Thyroid gland (tissue), 4 donors: Measurements from ENCODE around the gene CDK5RAP2. TPM values are rescaled to one million over a fixed set of nuclear protein-coding genes. Genes with fewer than 3 reads are reported as not detected.

Source experiments
- DNase-seq, 2 donors: peaks; one replicate each; pipeline ENCODE4 v3.0.0-alpha.2; 2019
- H3K27ac ChIP-seq, 3 donors: fragments of 200-600 bp; sonication (generic); 1 replicate in 2 of 3; 2 replicates in 1 of 3; pipeline ENCODE4 v1.5.1; 2016 to 2019; ENCODE audit warnings: mild to moderate bottlenecking in 1 of 3, moderate library complexity in 1 of 3
- H3K27me3 ChIP-seq: fragments of 200-600 bp; sonication (generic); one replicate; pipeline ENCODE4 v1.5.1; 2019
- H3K36me3 ChIP-seq, 2 donors: fragments of 200-600 bp; sonication (generic); one replicate each; pipeline ENCODE4 v1.5.1; 2016 to 2019
- H3K4me1 ChIP-seq, 2 donors: fragments of 200-600 bp; sonication (generic); one replicate each; pipeline ENCODE4 v1.5.1; 2017 to 2019
- H3K4me3 ChIP-seq, 3 donors: fragments of 200-600 bp; sonication (generic); replicated peaks in 1 of 3; 1 replicate in 2 of 3; 2 replicates in 1 of 3; pipeline ENCODE4 v1.5.1; 2016; ENCODE audit warnings: mild to moderate bottlenecking in 1 of 3
- H3K9me3 ChIP-seq: fragments of 200-600 bp; sonication (generic); one replicate; pipeline ENCODE4 v1.5.1; 2017
- CTCF ChIP-seq, 6 experiments: fragments of 200-600 bp in 3 of 6; fragments of 450-650 bp in 3 of 6; sonication (generic) in 3 of 6; IDR thresholded peaks; one replicate each; pipeline ENCODE4 v1.5.1; 2016 to 2019; ENCODE audit warnings: antibody characterized with exemption in 6 of 6, mild to moderate bottlenecking in 2 of 6, inconsistent platforms in 1 of 6, moderate library complexity in 1 of 6
- POLR2A ChIP-seq, 2 donors: fragments of 450-650 bp; IDR thresholded peaks; one replicate each; pipeline ENCODE4 v1.6.1; 2017; ENCODE audit warnings: antibody characterized with exemption in 2 of 2, mild to moderate bottlenecking in 2 of 2, moderate library complexity in 1 of 2
- WGBS, 2 donors: methylation state at CpG; one replicate each; pipeline ENCODE4 v1.1.5; 2017; 5-methylcytosine and 5-hydroxymethylcytosine counted together
- intact Hi-C: fragments of 100-400 bp; cut with DNase I; formaldehyde crosslinking; loops from one replicate; pipeline ENCODE4 v1.15.1; 2023
- total RNA-seq, 4 donors: library from RNA; depleted of rRNA; stranded (reverse); fragments of >200 nt; gene quantifications; one replicate each; pipeline ENCODE4 v1.2.3, GENCODE V29; 2016

The CDK5RAP2 gene
- total RNA-seq, 4 donors from 2014 or later = 39.5 to 51.9 (median 46.9) TPM

DNA sequence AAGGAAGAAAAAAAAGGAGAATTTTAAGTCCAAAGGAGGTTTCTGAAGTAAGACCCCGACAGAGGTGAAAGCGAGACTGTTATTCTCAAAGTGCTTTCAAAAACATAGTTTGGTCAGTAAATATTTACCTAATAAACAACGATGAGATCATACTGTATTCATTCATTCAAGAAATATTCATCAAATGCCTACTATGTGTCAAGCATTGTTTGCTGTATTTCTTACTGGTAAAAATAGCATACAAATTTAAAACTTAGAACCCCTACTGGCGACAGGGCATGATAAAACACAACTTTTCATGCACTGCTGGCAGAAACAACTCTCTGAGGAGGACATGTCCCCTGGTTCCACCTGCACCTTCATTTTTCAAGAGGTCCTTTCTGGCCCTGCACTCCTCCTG, 190.7 kb downstream of the CDK5RAP2 start:
- Histone ChIP-seq H3K27me3 (no peaks in the 10 kb centered on the region), H3K4me1 (peaks cover under 1 to 4% of the 10 kb centered on the region in 2 donors), H3K36me3 (peaks cover 34 to 35% of the 10 kb centered on the region in 2 donors), H3K9me3 (no peaks in the 10 kb centered on the region), H3K27ac (no peak overlapping the region), H3K4me3 (no peak overlapping the region)
- intact Hi-C loops = no loop called here
- no peak for DNase-seq
- WGBS, 2 donors = 91 to 92% methylated on average over 4 of the region's 4 CpGs
- no peak for TF ChIP-seq POLR2A (IDR thresholded peaks at IDR 0.05)
- no peak for TF ChIP-seq CTCF (IDR thresholded peaks at IDR 0.05)

GRCh38 chr9:120388003-120388855, 191.7 kb downstream of the CDK5RAP2 start:
- Histone ChIP-seq H3K9me3 (no peaks in the 10 kb centered on the region), H3K4me3 (no peak overlapping the region), H3K27me3 (no peaks in the 10 kb centered on the region), H3K36me3 (peaks cover 24 to 25% of the 10 kb centered on the region in 2 donors), H3K27ac (no peak overlapping the region), H3K4me1 (peaks cover 11% of the 10 kb centered on the region in 2 donors)
- peak; percentile 18 to 34 for DNase-seq
- intact Hi-C loops = no loop called here
- WGBS, 2 donors = 77 to 85% methylated on average over 24 of the region's 24 CpGs
- TF ChIP-seq CTCF (IDR thresholded peaks at IDR 0.05) (no peak), POLR2A (IDR thresholded peaks at IDR 0.05) (no peak)

GRCh38 chr9:120387257-120388002, 192.5 kb downstream of the CDK5RAP2 start:
- H3K27me3 ChIP-seq = no peaks in the 10 kb centered on the region
- intact Hi-C loops = no loop called here
- DNase-seq = no peak
- H3K4me1 ChIP-seq = peaks cover 11% of the 10 kb centered on the region in 2 donors
- H3K9me3 ChIP-seq = no peaks in the 10 kb centered on the region
- TF ChIP-seq POLR2A (IDR thresholded peaks at IDR 0.05) (no peak), CTCF (IDR thresholded peaks at IDR 0.05) (no peak)
- no peak overlapping the region for H3K4me3 ChIP-seq
- H3K27ac ChIP-seq = no peak overlapping the region
- H3K36me3 ChIP-seq = peaks cover 16 to 18% of the 10 kb centered on the region in 2 donors
- 91% methylated on average over 14 of the region's 14 CpGs for WGBS, 2 donors

DNA sequence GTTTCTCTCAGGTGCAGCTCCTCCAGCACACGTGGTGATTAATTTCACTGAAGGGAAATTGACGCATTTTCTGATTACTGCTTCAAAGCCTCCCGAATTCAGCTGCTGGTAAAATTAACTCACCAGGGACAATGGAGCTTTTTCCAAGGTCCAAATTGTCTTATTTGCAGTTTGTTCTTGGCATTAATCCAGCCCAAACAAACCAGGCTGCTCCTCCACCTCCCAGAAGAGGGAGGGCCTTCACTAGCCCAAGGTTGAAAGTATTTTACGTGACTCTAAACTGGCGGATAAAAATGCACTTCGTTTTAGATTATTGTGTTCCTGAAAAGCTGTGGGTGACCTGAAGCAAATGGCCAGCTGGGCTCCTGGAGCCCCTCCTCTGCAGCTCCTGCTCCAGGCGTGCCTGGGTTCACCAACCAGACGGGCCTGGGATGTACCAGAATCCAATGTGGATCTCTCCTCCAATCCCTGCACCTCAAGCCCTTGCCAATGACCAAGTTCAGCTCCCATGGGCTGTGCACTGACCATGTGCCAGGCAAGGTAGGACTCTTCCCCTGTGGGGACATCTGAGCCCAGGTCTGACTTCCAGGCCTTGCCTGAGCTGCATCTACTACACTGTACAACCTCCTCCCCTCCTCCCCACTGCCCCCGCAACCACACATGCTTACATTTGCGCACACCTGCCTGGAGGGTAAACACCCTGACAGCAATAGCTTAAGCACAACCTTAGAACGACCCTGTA, 193.4 kb downstream of the CDK5RAP2 start:
- H3K4me3 ChIP-seq = no peak overlapping the region
- no peaks in the 10 kb centered on the region for H3K27me3 ChIP-seq
- H3K4me1 ChIP-seq = peaks cover 11% of the 10 kb centered on the region in 2 donors
- intact Hi-C loops = no loop called here
- peaks cover 8 to 14% of the 10 kb centered on the region in 2 donors for H3K36me3 ChIP-seq
- no peaks in the 10 kb centered on the region for H3K9me3 ChIP-seq
- no peak for TF ChIP-seq CTCF (IDR thresholded peaks at IDR 0.05)
- TF ChIP-seq POLR2A (IDR thresholded peaks at IDR 0.05) = no peak
- no peak for DNase-seq
- H3K27ac ChIP-seq = no peak overlapping the region
- WGBS, 2 donors = 69 to 71% methylated on average over 11 of the region's 11 CpGs
